Neutrophil (primary cell): ENCODE data around the gene DIP2C.
"Not testable (repeated sequence)": the region's sequence is repeated elsewhere in the genome, so short reads cannot be mapped to it uniquely, and the experiment has no call there.

Experiments
- H3K27ac ChIP-seq: fragments of 200-600 bp; sonication (generic); 2 replicates; pipeline ENCODE4 v1.5.1; 2016; ENCODE audit warnings: mild to moderate bottlenecking, moderate library complexity
- H3K27me3 ChIP-seq: fragments of 200-600 bp; sonication (generic); 2 replicates; pipeline ENCODE4 v1.6.0; 2016; ENCODE audit warnings: mild to moderate bottlenecking
- H3K36me3 ChIP-seq: fragments of 200-600 bp; sonication (generic); 2 replicates; pipeline ENCODE4 v1.5.1; 2017
- H3K4me1 ChIP-seq, 2 experiments: fragments of 200-600 bp in 1 of 2; sonication (generic) in 1 of 2; 1 replicate in 1 of 2; 2 replicates in 1 of 2; pipeline versions ENCODE4 v1.5.1 to v1.6.1; 2013 to 2016; ENCODE audit warnings: low read depth in 1 of 2, low read length in 1 of 2, mild to moderate bottlenecking in 1 of 2, moderate library complexity in 1 of 2; ENCODE audit not compliant: control insufficient read depth in 1 of 2, insufficient read depth in 1 of 2
- H3K4me3 ChIP-seq, 2 experiments: fragments of 200-600 bp in 1 of 2; sonication (generic) in 1 of 2; 1 replicate in 1 of 2; 2 replicates in 1 of 2; pipeline ENCODE4 v1.5.1; 2013 to 2016; ENCODE audit warnings: low read depth in 1 of 2, low read length in 1 of 2, mild to moderate bottlenecking in 1 of 2, moderate library complexity in 1 of 2
- H3K9me3 ChIP-seq: fragments of 200-600 bp; sonication (generic); 2 replicates; pipeline ENCODE4 v1.5.1; 2016
- TF ChIP-seq, protein P1 (sequence below): fragments of 200-600 bp; sonication (generic); IDR thresholded peaks from 2 replicates; pipeline ENCODE4 v1.5.1; 2016; ENCODE audit warnings: antibody characterized with exemption

DIP2C gene

DNA sequence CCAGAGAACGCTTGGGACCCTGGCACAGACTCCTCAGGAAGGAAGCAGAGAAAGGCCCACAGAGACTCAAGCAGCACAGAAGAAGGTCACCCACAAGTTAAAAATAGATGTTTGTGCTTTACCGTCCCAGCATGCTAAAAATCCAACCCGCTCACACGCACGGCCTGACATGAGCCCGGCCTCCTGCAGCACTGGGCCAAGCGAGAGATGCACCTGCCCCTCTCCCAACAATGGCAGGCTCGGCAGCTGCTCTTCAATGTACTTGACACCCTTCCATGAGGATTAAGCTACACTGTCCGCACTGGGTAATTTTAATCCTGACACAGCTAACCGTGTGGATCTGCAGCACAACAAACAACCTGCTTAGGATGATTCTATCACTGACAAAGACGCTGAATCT, 9.3 kb downstream of the DIP2C start:
- TF ChIP-seq, protein P1, sequence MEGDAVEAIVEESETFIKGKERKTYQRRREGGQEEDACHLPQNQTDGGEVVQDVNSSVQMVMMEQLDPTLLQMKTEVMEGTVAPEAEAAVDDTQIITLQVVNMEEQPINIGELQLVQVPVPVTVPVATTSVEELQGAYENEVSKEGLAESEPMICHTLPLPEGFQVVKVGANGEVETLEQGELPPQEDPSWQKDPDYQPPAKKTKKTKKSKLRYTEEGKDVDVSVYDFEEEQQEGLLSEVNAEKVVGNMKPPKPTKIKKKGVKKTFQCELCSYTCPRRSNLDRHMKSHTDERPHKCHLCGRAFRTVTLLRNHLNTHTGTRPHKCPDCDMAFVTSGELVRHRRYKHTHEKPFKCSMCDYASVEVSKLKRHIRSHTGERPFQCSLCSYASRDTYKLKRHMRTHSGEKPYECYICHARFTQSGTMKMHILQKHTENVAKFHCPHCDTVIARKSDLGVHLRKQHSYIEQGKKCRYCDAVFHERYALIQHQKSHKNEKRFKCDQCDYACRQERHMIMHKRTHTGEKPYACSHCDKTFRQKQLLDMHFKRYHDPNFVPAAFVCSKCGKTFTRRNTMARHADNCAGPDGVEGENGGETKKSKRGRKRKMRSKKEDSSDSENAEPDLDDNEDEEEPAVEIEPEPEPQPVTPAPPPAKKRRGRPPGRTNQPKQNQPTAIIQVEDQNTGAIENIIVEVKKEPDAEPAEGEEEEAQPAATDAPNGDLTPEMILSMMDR, result no peak
- H3K27ac ChIP-seq, result no peak overlapping the region
- H3K27me3 ChIP-seq, result no peaks in the 10 kb centered on the region
- no peaks in the 10 kb centered on the region for H3K4me1 ChIP-seq
- H3K9me3 ChIP-seq, result no peaks in the 10 kb centered on the region
- H3K36me3 ChIP-seq, result no peaks in the 10 kb centered on the region
- H3K4me3 ChIP-seq, result no peak overlapping the region

- no peaks in the 10 kb centered on the region for H3K4me1 ChIP-seq
These were observed 9.9 kb downstream of the DIP2C start for GRCh38 chr10:679556-679955.

DNA sequence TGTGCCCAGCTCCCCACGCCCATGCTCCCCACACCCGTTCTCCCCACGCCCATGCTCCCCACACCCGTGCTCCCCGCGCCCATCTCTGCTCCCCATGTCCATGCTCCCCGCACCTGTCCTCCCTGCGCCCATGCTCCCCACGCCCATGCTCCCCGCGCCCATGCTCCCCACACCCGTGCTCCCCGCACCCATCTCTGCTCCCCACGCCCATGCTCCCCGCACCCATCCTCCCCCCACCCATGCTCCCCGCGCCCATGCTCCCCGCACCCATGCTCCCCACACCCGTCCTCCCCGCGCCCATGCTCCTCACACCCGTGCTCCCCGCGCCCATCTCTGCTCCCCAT, 10.8 kb downstream of the DIP2C start:
- H3K36me3 ChIP-seq, H3K27me3 ChIP-seq, H3K4me1 ChIP-seq: not testable (repeated sequence)

More at GRCh38 chr10:679556-679955, 9.9 kb downstream of the DIP2C start:
- no peaks in the 10 kb centered on the region for H3K36me3 ChIP-seq
- no peaks in the 10 kb centered on the region for H3K9me3 ChIP-seq
- no peak overlapping the region for H3K4me3 ChIP-seq
- no peaks in the 10 kb centered on the region for H3K27me3 ChIP-seq
- no peak overlapping the region for H3K27ac ChIP-seq
- TF ChIP-seq, protein P1, result no peak

GRCh38 chr10:677750-678661, 11.5 kb downstream of the DIP2C start:
- no peak overlapping the region for H3K4me3 ChIP-seq
- no peaks in the 10 kb centered on the region for H3K36me3 ChIP-seq
- H3K9me3 ChIP-seq, result no peaks in the 10 kb centered on the region
- TF ChIP-seq, protein P1, result no peak
- H3K27me3 ChIP-seq, result no peaks in the 10 kb centered on the region
- H3K4me1 ChIP-seq, result no peaks in the 10 kb centered on the region
- no peak overlapping the region for H3K27ac ChIP-seq

More for the DNA sequence above, 10.8 kb downstream of the DIP2C start:
- H3K9me3 ChIP-seq, H3K27ac ChIP-seq, H3K4me3 ChIP-seq: not testable (repeated sequence)

DNA sequence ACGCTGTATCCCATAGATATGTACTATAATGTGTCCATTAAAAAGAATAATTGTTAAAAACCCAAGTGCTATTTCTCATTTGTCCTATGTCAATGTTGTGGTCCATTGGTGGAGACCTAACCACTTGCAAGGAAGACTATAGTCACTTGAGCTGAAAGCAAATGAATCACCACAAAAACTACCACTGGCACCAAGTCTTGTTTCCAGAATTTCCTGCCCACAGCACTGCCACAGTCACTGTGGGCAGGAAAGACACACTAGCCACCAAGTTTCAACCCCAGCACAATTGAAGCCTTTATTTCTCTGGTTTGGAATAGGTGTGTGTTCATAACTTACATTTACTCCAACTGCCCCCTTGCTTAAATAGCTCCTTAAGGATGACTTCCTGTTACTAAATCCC, 12.4 kb downstream of the DIP2C start:
- H3K9me3 ChIP-seq, result no peaks in the 10 kb centered on the region
- no peaks in the 10 kb centered on the region for H3K4me1 ChIP-seq
- no peaks in the 10 kb centered on the region for H3K27me3 ChIP-seq
- no peak overlapping the region for H3K27ac ChIP-seq
- no peak overlapping the region for H3K4me3 ChIP-seq
- H3K36me3 ChIP-seq, result no peaks in the 10 kb centered on the region
- TF ChIP-seq, protein P1, result no peak

DNA sequence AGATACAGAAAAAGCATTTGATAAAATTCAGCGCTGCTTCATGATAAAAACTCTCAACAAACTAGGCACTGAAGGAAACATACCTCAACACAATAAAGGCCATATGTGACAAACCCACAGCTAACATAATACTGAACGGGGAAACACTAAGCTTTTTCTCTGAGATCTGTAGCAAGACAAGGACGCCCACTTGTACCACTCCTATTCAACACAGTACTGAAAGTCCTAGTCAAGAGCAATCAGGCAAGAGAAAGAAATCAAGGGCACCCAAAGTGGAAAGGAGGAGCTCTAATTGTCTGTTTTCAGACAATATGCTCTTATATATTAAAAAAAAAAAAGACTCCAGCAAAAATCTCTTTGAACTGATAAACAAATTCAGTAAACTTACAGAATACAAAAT, 13.3 kb downstream of the DIP2C start:
- no peaks in the 10 kb centered on the region for H3K9me3 ChIP-seq
- H3K27ac ChIP-seq, result no peak overlapping the region
- TF ChIP-seq, protein P1, result no peak
- no peaks in the 10 kb centered on the region for H3K27me3 ChIP-seq
- H3K4me3 ChIP-seq, result no peak overlapping the region
- no peaks in the 10 kb centered on the region for H3K4me1 ChIP-seq
- H3K36me3 ChIP-seq, result no peaks in the 10 kb centered on the region
